Measurements from ENCODE around the gene MSANTD4. TPM values are rescaled to one million over a fixed set of nuclear protein-coding genes. Genes with fewer than 3 reads are reported as not detected.
A peak's percentile ranks its signal among the peaks of the same experiment; 100 is the strongest.
"Not testable (repeated sequence)": the region's sequence is repeated elsewhere in the genome, so short reads cannot be mapped to it uniquely, and the experiment has no call there.

MSANTD4 gene
- 59.6 and 62.8 TPM in 2 replicates for total RNA-seq (2014; rRNA removed; shearing (Covaris generic); ENCODE audit: low replicate concordance)

GRCh38 chr11:106021967-106022794 is at the start of gene MSANTD4:
Gene MSANTD4 (minus strand): TSS chr11:106022240. CDS start chr11:106010917, 11,323 bp downstream.
- DNase-seq, result peak; percentile 100
- Histone ChIP-seq H3K27me3 (ENCODE audit: low read length) (no peaks in the 10 kb centered on the region), H3K36me3 (ENCODE audit: insufficient read depth, low read length) (peaks cover 31% of the 10 kb centered on the region), H3K4me1 (ENCODE audit: low read length) (peaks cover 43% of the 10 kb centered on the region), H3K79me2 (ENCODE audit: low read length) (peaks cover 47% of the 10 kb centered on the region), H3K4me3 (ENCODE audit: low read length) (peak within 1 kb of the TSS; percentile 69), H4K20me1 (ENCODE audit: insufficient read depth, low read depth, low read length) (no peaks in the 10 kb centered on the region), H3K9me3 (ENCODE audit: low read length) (no peaks in the 10 kb centered on the region), H2AFZ (ENCODE audit: low read length) (peak within 1 kb of the TSS; percentile 76), H3K9ac (ENCODE audit: low read length) (peak within 1 kb of the TSS; percentile 81), H3K9me2 (replicated peaks; ENCODE audit: insufficient read depth, low read length) (no peaks in the 10 kb centered on the region; the same call in 1 of the 2 replicates), H3K4me2 (ENCODE audit: low read depth, low read length, poor library complexity, severe bottlenecking) (peak within 1 kb of the TSS; percentile 85), H3K27ac (ENCODE audit: low read length) (peak within 1 kb of the TSS; percentile 41)

GRCh38 chr11:106070606-106071005 is 48.6 kb upstream of the MSANTD4 start:
- Histone ChIP-seq H3K4me2 (ENCODE audit: low read depth, low read length, poor library complexity, severe bottlenecking) (no peak overlapping the region), H4K20me1 (ENCODE audit: insufficient read depth, low read depth, low read length) (peaks cover 6% of the 10 kb centered on the region; the same call in 1 of the 2 replicates), H3K27ac (ENCODE audit: low read length) (no peak overlapping the region), H3K79me2 (ENCODE audit: low read length) (no peaks in the 10 kb centered on the region), H3K9me3 (ENCODE audit: low read length) (no peaks in the 10 kb centered on the region), H3K9ac (ENCODE audit: low read length) (no peak overlapping the region), H3K36me3 (ENCODE audit: insufficient read depth, low read length) (no peaks in the 10 kb centered on the region), H3K4me3 (ENCODE audit: low read length) (no peak overlapping the region), H3K9me2 (replicated peaks; ENCODE audit: insufficient read depth, low read length) (no peaks in the 10 kb centered on the region), H3K4me1 (ENCODE audit: low read length) (peaks cover under 1% of the 10 kb centered on the region; the same call in 1 of the 2 replicates), H3K27me3 (ENCODE audit: low read length) (no peaks in the 10 kb centered on the region; the same call in 1 of the 2 replicates), H2AFZ (ENCODE audit: low read length) (no peak overlapping the region)
- DNase-seq, result no peak

DNA sequence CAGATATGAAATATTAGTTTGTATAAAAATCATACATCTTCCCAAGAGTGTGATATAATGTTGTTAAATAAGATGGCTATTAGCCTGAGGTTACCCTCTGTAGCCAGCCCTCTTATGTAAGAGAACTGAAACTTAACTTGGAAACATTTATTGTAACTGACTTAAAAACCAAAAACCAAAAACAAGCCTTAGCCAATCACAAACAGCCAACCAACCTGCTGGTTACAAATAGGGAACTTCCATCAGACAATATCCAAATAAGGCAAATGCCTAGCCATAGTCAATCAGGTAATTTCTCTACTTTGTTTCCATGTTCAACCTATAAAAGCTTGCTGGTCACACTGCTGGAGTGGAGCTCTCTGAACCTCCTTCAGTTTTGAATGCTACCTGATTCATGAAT is 41.0 kb upstream of the MSANTD4 start:
- Histone ChIP-seq H4K20me1 (ENCODE audit: insufficient read depth, low read depth, low read length) (peaks cover 11% of the 10 kb centered on the region; the same call in 1 of the 2 replicates), H3K9me2 (replicated peaks; ENCODE audit: insufficient read depth, low read length) (no peaks in the 10 kb centered on the region), H3K79me2 (ENCODE audit: low read length) (no peaks in the 10 kb centered on the region), H3K4me2 (ENCODE audit: low read depth, low read length, poor library complexity, severe bottlenecking) (no peak overlapping the region), H3K4me1 (ENCODE audit: low read length) (no peaks in the 10 kb centered on the region), H3K9me3 (ENCODE audit: low read length) (no peaks in the 10 kb centered on the region), H3K36me3 (ENCODE audit: insufficient read depth, low read length) (no peaks in the 10 kb centered on the region), H3K27me3 (ENCODE audit: low read length) (no peaks in the 10 kb centered on the region; the same call in 1 of the 2 replicates), H3K27ac (ENCODE audit: low read length) (no peak overlapping the region), H3K4me3 (ENCODE audit: low read length) (no peak overlapping the region), H3K9ac (ENCODE audit: low read length) (no peak overlapping the region), H2AFZ (ENCODE audit: low read length) (no peak overlapping the region)
- no peak for DNase-seq

GRCh38 chr11:106061954-106062949 is 40.2 kb upstream of the MSANTD4 start:
- peaks cover 11% of the 10 kb centered on the region; the same call in 1 of the 2 replicates for H4K20me1 ChIP-seq (ENCODE audit: insufficient read depth, low read depth, low read length)
- no peak overlapping the region for H3K4me2 ChIP-seq (ENCODE audit: low read depth, low read length, poor library complexity, severe bottlenecking)
- no peaks in the 10 kb centered on the region for H3K9me3 ChIP-seq (ENCODE audit: low read length)
- H3K4me1 ChIP-seq (ENCODE audit: low read length), result no peaks in the 10 kb centered on the region
- H3K9me2 ChIP-seq (replicated peaks; ENCODE audit: insufficient read depth, low read length), result no peaks in the 10 kb centered on the region
- no peak overlapping the region for H3K9ac ChIP-seq (ENCODE audit: low read length)
- H3K27me3 ChIP-seq (ENCODE audit: low read length), result no peaks in the 10 kb centered on the region; the same call in 1 of the 2 replicates
- no peaks in the 10 kb centered on the region for H3K79me2 ChIP-seq (ENCODE audit: low read length)
- H3K4me3 ChIP-seq (ENCODE audit: low read length), result no peak overlapping the region
- no peaks in the 10 kb centered on the region for H3K36me3 ChIP-seq (ENCODE audit: insufficient read depth, low read length)
- H2AFZ ChIP-seq (ENCODE audit: low read length), result no peak overlapping the region
- no peak overlapping the region for H3K27ac ChIP-seq (ENCODE audit: low read length)
- DNase-seq, result no peak

DNA sequence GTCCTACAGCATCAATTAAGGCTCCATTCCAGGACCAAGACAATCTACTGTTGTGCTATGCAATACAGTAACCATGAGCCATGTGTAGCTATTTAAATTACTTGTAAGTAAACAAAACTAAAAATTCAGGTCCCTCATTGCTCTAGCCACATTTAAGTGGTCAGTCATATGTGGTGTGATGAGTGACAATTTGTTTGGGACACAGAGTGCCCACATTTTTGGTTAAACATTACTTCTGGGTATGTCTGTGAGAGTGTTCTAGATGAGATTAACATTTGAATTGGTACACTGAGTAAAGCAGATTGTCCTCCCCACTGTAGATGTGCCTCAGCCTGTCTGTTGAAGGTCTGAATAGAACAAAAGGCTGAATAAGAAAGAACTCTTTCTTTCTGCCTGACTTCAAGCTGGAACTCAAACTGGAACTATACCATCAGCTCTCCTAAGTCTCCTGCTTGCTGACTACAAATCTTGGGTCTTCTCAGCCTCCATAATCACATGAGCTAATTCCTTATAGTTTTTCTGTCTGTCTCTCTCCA is 39.3 kb upstream of the MSANTD4 start:
- Histone ChIP-seq H3K9me2 (replicated peaks; ENCODE audit: insufficient read depth, low read length) (no peaks in the 10 kb centered on the region), H3K4me1 (ENCODE audit: low read length) (0 out of 2 replicates have a peak, but pooled peaks cover 1% of the 10 kb centered on the region), H3K4me3 (ENCODE audit: low read length) (no peak overlapping the region), H2AFZ (ENCODE audit: low read length) (no peak overlapping the region), H3K9ac (ENCODE audit: low read length) (no peak overlapping the region), H3K4me2 (ENCODE audit: low read depth, low read length, poor library complexity, severe bottlenecking) (no peak overlapping the region), H3K36me3 (ENCODE audit: insufficient read depth, low read length) (no peaks in the 10 kb centered on the region), H3K27me3 (ENCODE audit: low read length) (no peaks in the 10 kb centered on the region; the same call in 1 of the 2 replicates), H3K9me3 (ENCODE audit: low read length) (no peaks in the 10 kb centered on the region), H4K20me1 (ENCODE audit: insufficient read depth, low read depth, low read length) (peaks cover 11% of the 10 kb centered on the region; the same call in 1 of the 2 replicates), H3K27ac (ENCODE audit: low read length) (no peak overlapping the region), H3K79me2 (ENCODE audit: low read length) (no peaks in the 10 kb centered on the region)
- no peak for DNase-seq

- H3K9me2 ChIP-seq (replicated peaks; ENCODE audit: insufficient read depth, low read length), result no peaks in the 10 kb centered on the region
- H3K4me2 ChIP-seq (ENCODE audit: low read depth, low read length, poor library complexity, severe bottlenecking), result no peak overlapping the region
- H4K20me1 ChIP-seq (ENCODE audit: insufficient read depth, low read depth, low read length), result peaks cover 11% of the 10 kb centered on the region; the same call in 1 of the 2 replicates
- no peaks in the 10 kb centered on the region for H3K27me3 ChIP-seq (ENCODE audit: low read length)
- H2AFZ ChIP-seq (ENCODE audit: low read length), result no peak overlapping the region
- no peaks in the 10 kb centered on the region for H3K36me3 ChIP-seq (ENCODE audit: insufficient read depth, low read length)
- 0 out of 2 replicates have a peak, but pooled peaks cover 2% of the 10 kb centered on the region for H3K4me1 ChIP-seq (ENCODE audit: low read length)
- no peaks in the 10 kb centered on the region for H3K79me2 ChIP-seq (ENCODE audit: low read length)
- no peak overlapping the region for H3K9ac ChIP-seq (ENCODE audit: low read length)
- no peak overlapping the region for H3K4me3 ChIP-seq (ENCODE audit: low read length)
- DNase-seq, result no peak
- no peaks in the 10 kb centered on the region for H3K9me3 ChIP-seq (ENCODE audit: low read length)
- H3K27ac ChIP-seq (ENCODE audit: low read length), result no peak overlapping the region
Observed at GRCh38 chr11:106059617-106060016, 37.6 kb upstream of the MSANTD4 start.

GRCh38 chr11:106058377-106058776 is 36.3 kb upstream of the MSANTD4 start:
- H3K4me3 ChIP-seq (ENCODE audit: low read length); H3K36me3 ChIP-seq (ENCODE audit: insufficient read depth, low read length); H3K4me1 ChIP-seq (ENCODE audit: low read length); H3K4me2 ChIP-seq (ENCODE audit: low read depth, low read length, poor library complexity, severe bottlenecking); H2AFZ ChIP-seq (ENCODE audit: low read length); H3K27ac ChIP-seq (ENCODE audit: low read length); H3K9ac ChIP-seq (ENCODE audit: low read length); H3K9me3 ChIP-seq (ENCODE audit: low read length); H3K79me2 ChIP-seq (ENCODE audit: low read length); DNase-seq; H3K27me3 ChIP-seq (ENCODE audit: low read length); H3K9me2 ChIP-seq (replicated peaks; ENCODE audit: insufficient read depth, low read length): not testable (repeated sequence)
- H4K20me1 ChIP-seq (ENCODE audit: insufficient read depth, low read depth, low read length), result peaks cover 11% of the 10 kb centered on the region; the same call in 1 of the 2 replicates

All from Karpas-422 (cell line).